HepG2 (cell line): Measurements from ENCODE around the gene SH2B2. TPM values are rescaled to one million over a fixed set of nuclear protein-coding genes. Genes with fewer than 3 reads are reported as not detected.

ENCODE experiments used
- JUND ChIP-seq: sonication (generic); formaldehyde crosslinking; IDR thresholded peaks from 2 replicates; pipeline ENCODE4 v1.8.0; 2022; ENCODE audit warnings: mild to moderate bottlenecking, missing genetic modification reagents
- KAT7 ChIP-seq: IDR thresholded peaks from 2 replicates; pipeline ENCODE4 v1.6.1; 2018; ENCODE audit warnings: borderline replicate concordance, missing compliant biosample characterization
- PHF20 ChIP-seq: sonication (generic); formaldehyde crosslinking; IDR thresholded peaks from 2 replicates; pipeline ENCODE4 v1.5.0; 2020; ENCODE audit warnings: mild to moderate bottlenecking, missing genetic modification reagents
- SNAPC2 ChIP-seq: sonication (generic); formaldehyde crosslinking; IDR thresholded peaks from 2 replicates; pipeline ENCODE4 v1.8.1; 2022; ENCODE audit warnings: mild to moderate bottlenecking, missing genetic modification reagents
- SYNCRIP ChIP-seq: fragments of 200-400 bp; formaldehyde crosslinking; IDR thresholded peaks from 2 replicates; pipeline ENCODE4 v1.6.1; 2018; ENCODE audit warnings: mild to moderate bottlenecking, low read depth, low read length; ENCODE audit not compliant: insufficient read depth
- TBX2 ChIP-seq: sonication (generic); formaldehyde crosslinking; IDR thresholded peaks from 2 replicates; pipeline ENCODE4 v1.5.0; 2020; ENCODE audit warnings: missing genetic modification reagents, mild to moderate bottlenecking, borderline replicate concordance
- TCF7 ChIP-seq: sonication (generic); IDR thresholded peaks from 2 replicates; pipeline ENCODE4 v1.6.1; 2016; ENCODE audit warnings: antibody characterized with exemption, low read depth
- UBTF ChIP-seq: sonication (generic); formaldehyde crosslinking; IDR thresholded peaks from 2 replicates; pipeline ENCODE4 v1.4.0; 2020; ENCODE audit warnings: mild to moderate bottlenecking, missing genetic modification reagents
- XBP1 ChIP-seq: sonication (generic); formaldehyde crosslinking; IDR thresholded peaks from 2 replicates; pipeline ENCODE4 v1.5.0; 2020; ENCODE audit warnings: missing genetic modification reagents
- ZSCAN20 ChIP-seq: sonication (generic); formaldehyde crosslinking; IDR thresholded peaks from 2 replicates; pipeline ENCODE4 v1.4.0; 2020; ENCODE audit warnings: missing genetic modification reagents, mild to moderate bottlenecking, borderline replicate concordance
- polyA plus RNA-seq, 8 experiments: library from polyadenylated mRNA; depleted of rRNA in 3 of 8; stranded (reverse) in 7 of 8; unstranded in 1 of 8; fragments of >200 nt; fragmentation: Illumina TruSeq in 4 of 8; extraction: Trizol in 4 of 8; gene quantifications; 2 replicates each; pipeline versions ENCODE4 v1.2.1 to v1.2.3, GENCODE V29; 2011 to 2016; ENCODE audit warnings: low read depth in 4 of 8, missing spikeins in 1 of 8, mixed read lengths in 1 of 8; ENCODE audit not compliant: insufficient read depth in 1 of 8
- total RNA-seq, 5 experiments: library from RNA; depleted of rRNA; stranded (reverse); fragments of >200 nt; fragmentation: Illumina TruSeq; extraction: Trizol; gene quantifications; 2 replicates each; pipeline ENCODE4 v1.2.3, GENCODE V29; 2016; ENCODE audit warnings: low read depth in 1 of 5
- TF ChIP-seq, protein P1 (sequence below), 2 experiments: IDR thresholded peaks; 2 replicates each; pipeline ENCODE4 v1.6.1; 2011 to 2012; ENCODE audit warnings: low read length in 2 of 2, borderline replicate concordance in 1 of 2, low read depth in 1 of 2, mild to moderate bottlenecking in 1 of 2, moderate library complexity in 1 of 2
- TF ChIP-seq, protein P2 (sequence below): sonication (generic); formaldehyde crosslinking; IDR thresholded peaks from 2 replicates; pipeline ENCODE4 v1.8.0; 2022; ENCODE audit warnings: missing genetic modification reagents, mild to moderate bottlenecking, moderate library complexity, borderline replicate concordance
- TF ChIP-seq, protein P3 (sequence below): sonication (generic); formaldehyde crosslinking; IDR thresholded peaks from 2 replicates; pipeline ENCODE4 v1.4.0; 2020; ENCODE audit warnings: low read depth, missing genetic modification reagents

SH2B2 gene
- total and polyA plus RNA-seq, 2 of the 13 experiments (the other 11 are each of a cell fraction or from before 2014, with no cell fraction given), result 0.46 to 1.3 TPM

GRCh38 chr7:102286237-102287110 lies at the start of gene SH2B2 (continued):
- peak; percentile 52; the same call in 1 of the 2 replicates for TF ChIP-seq UBTF
- TF ChIP-seq XBP1 (CRISPR knock-in tag), result no peak
- no peak for TF ChIP-seq SYNCRIP
- TF ChIP-seq, protein P1, sequence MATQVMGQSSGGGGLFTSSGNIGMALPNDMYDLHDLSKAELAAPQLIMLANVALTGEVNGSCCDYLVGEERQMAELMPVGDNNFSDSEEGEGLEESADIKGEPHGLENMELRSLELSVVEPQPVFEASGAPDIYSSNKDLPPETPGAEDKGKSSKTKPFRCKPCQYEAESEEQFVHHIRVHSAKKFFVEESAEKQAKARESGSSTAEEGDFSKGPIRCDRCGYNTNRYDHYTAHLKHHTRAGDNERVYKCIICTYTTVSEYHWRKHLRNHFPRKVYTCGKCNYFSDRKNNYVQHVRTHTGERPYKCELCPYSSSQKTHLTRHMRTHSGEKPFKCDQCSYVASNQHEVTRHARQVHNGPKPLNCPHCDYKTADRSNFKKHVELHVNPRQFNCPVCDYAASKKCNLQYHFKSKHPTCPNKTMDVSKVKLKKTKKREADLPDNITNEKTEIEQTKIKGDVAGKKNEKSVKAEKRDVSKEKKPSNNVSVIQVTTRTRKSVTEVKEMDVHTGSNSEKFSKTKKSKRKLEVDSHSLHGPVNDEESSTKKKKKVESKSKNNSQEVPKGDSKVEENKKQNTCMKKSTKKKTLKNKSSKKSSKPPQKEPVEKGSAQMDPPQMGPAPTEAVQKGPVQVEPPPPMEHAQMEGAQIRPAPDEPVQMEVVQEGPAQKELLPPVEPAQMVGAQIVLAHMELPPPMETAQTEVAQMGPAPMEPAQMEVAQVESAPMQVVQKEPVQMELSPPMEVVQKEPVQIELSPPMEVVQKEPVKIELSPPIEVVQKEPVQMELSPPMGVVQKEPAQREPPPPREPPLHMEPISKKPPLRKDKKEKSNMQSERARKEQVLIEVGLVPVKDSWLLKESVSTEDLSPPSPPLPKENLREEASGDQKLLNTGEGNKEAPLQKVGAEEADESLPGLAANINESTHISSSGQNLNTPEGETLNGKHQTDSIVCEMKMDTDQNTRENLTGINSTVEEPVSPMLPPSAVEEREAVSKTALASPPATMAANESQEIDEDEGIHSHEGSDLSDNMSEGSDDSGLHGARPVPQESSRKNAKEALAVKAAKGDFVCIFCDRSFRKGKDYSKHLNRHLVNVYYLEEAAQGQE (IDR thresholded peaks at IDR 0.05; ENCODE audit: borderline replicate concordance in 1 of 2, low read depth in 1 of 2, low read length in 2 of 2), result no peak
- TF ChIP-seq JUND (CRISPR knock-in tag), result no peak
- TF ChIP-seq ZSCAN20 (CRISPR knock-in tag), result peak; percentile 77; the same call in 1 of the 2 replicates
- TF ChIP-seq, protein P2, sequence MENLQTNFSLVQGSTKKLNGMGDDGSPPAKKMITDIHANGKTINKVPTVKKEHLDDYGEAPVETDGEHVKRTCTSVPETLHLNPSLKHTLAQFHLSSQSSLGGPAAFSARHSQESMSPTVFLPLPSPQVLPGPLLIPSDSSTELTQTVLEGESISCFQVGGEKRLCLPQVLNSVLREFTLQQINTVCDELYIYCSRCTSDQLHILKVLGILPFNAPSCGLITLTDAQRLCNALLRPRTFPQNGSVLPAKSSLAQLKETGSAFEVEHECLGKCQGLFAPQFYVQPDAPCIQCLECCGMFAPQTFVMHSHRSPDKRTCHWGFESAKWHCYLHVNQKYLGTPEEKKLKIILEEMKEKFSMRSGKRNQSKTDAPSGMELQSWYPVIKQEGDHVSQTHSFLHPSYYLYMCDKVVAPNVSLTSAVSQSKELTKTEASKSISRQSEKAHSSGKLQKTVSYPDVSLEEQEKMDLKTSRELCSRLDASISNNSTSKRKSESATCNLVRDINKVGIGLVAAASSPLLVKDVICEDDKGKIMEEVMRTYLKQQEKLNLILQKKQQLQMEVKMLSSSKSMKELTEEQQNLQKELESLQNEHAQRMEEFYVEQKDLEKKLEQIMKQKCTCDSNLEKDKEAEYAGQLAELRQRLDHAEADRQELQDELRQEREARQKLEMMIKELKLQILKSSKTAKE (CRISPR knock-in tag), result peak; percentile 54; the same call in 1 of the 2 replicates
- TF ChIP-seq PHF20, result peak; percentile 42; the same call in 1 of the 2 replicates
- TF ChIP-seq KAT7, result no peak
- peak; percentile 40; the same call in 1 of the 2 replicates for TF ChIP-seq TBX2
- TF ChIP-seq, protein P3, sequence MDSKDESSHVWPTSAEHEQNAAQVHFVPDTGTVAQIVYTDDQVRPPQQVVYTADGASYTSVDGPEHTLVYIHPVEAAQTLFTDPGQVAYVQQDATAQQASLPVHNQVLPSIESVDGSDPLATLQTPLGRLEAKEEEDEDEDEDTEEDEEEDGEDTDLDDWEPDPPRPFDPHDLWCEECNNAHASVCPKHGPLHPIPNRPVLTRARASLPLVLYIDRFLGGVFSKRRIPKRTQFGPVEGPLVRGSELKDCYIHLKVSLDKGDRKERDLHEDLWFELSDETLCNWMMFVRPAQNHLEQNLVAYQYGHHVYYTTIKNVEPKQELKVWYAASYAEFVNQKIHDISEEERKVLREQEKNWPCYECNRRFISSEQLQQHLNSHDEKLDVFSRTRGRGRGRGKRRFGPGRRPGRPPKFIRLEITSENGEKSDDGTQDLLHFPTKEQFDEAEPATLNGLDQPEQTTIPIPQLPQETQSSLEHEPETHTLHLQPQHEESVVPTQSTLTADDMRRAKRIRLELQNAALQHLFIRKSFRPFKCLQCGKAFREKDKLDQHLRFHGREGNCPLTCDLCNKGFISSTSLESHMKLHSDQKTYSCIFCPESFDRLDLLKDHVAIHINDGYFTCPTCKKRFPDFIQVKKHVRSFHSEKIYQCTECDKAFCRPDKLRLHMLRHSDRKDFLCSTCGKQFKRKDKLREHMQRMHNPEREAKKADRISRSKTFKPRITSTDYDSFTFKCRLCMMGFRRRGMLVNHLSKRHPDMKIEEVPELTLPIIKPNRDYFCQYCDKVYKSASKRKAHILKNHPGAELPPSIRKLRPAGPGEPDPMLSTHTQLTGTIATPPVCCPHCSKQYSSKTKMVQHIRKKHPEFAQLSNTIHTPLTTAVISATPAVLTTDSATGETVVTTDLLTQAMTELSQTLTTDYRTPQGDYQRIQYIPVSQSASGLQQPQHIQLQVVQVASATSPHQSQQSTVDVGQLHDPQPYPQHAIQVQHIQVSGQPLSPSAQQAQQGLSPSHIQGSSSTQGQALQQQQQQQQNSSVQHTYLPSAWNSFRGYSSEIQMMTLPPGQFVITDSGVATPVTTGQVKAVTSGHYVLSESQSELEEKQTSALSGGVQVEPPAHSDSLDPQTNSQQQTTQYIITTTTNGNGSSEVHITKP (CRISPR knock-in tag), result 0 out of 2 replicates have a peak, but pooled peaks have one; percentile 39
- peak; percentile 51; the same call in 1 of the 2 replicates for TF ChIP-seq SNAPC2 (CRISPR knock-in tag)
- TF ChIP-seq TCF7, result no peak
